Measurements from ENCODE around the gene CFAP70.

CFAP70 gene

GRCh38 chr10:73225518-73225917, 133.1 kb downstream of the CFAP70 start:
- Histone ChIP-seq H3K27me3 (ENCODE audit: insufficient read depth, low read length) (no peaks in the 10 kb centered on the region), H3K4me3 (ENCODE audit: low read depth, low read length, poor library complexity, severe bottlenecking) (no peak overlapping the region), H3K9me2 (ENCODE audit: low read depth, low read length) (no peaks in the 10 kb centered on the region), H3F3A (ENCODE audit: insufficient read depth, low read length) (no peaks in the 10 kb centered on the region), H3K27ac (ENCODE audit: low read depth, low read length, poor library complexity, severe bottlenecking) (no peak overlapping the region), H2AFZ (ENCODE audit: low read length) (no peak overlapping the region), H3K9ac (ENCODE audit: low read length) (no peak overlapping the region), H4K20me1 (ENCODE audit: insufficient read depth, low read length) (no peaks in the 10 kb centered on the region), H3K9me3 (ENCODE audit: low read length) (no peaks in the 10 kb centered on the region), H3K79me2 (ENCODE audit: insufficient read depth, low read length) (no peaks in the 10 kb centered on the region), H3K4me1 (ENCODE audit: insufficient read depth, low read length, severe bottlenecking) (no peaks in the 10 kb centered on the region), H3K36me3 (ENCODE audit: insufficient read depth, low read length) (no peaks in the 10 kb centered on the region), H3K4me2 (ENCODE audit: low read length) (no peak overlapping the region)
- TF ChIP-seq, protein P1, sequence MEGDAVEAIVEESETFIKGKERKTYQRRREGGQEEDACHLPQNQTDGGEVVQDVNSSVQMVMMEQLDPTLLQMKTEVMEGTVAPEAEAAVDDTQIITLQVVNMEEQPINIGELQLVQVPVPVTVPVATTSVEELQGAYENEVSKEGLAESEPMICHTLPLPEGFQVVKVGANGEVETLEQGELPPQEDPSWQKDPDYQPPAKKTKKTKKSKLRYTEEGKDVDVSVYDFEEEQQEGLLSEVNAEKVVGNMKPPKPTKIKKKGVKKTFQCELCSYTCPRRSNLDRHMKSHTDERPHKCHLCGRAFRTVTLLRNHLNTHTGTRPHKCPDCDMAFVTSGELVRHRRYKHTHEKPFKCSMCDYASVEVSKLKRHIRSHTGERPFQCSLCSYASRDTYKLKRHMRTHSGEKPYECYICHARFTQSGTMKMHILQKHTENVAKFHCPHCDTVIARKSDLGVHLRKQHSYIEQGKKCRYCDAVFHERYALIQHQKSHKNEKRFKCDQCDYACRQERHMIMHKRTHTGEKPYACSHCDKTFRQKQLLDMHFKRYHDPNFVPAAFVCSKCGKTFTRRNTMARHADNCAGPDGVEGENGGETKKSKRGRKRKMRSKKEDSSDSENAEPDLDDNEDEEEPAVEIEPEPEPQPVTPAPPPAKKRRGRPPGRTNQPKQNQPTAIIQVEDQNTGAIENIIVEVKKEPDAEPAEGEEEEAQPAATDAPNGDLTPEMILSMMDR (IDR thresholded peaks at IDR 0.05; ENCODE audit: low read length), result no peak
- no peak for TF ChIP-seq EZH2 (IDR thresholded peaks at IDR 0.05; ENCODE audit: borderline replicate concordance, low read length)

DNA sequence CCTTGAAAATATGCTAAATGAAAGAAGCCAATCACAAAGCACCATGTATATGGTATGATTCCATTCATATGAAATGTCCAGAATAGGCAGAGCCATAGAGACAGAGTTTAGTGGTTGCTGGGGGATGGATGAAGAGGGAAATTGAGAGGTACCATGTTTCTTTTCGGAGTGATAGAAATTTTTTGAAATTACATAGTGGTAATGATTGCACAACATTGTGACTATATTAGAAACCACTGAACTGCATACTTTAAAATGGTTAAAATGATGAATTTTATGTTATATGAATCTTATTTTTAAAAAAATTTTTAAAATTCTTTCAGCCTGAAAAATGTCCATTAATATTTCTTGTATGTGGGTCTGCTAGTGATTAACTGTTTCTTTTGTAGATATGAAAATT, 137.7 kb downstream of the CFAP70 start:
- Histone ChIP-seq H3K9ac (ENCODE audit: low read length) (no peak overlapping the region), H3K4me1 (ENCODE audit: insufficient read depth, low read length, severe bottlenecking) (no peaks in the 10 kb centered on the region), H2AFZ (ENCODE audit: low read length) (no peak overlapping the region), H3K36me3 (ENCODE audit: insufficient read depth, low read length) (peaks cover 7% of the 10 kb centered on the region), H3K27ac (ENCODE audit: low read depth, low read length, poor library complexity, severe bottlenecking) (no peak overlapping the region), H3K9me3 (ENCODE audit: low read length) (no peaks in the 10 kb centered on the region), H3K4me2 (ENCODE audit: low read length) (no peak overlapping the region), H4K20me1 (ENCODE audit: insufficient read depth, low read length) (no peaks in the 10 kb centered on the region), H3K4me3 (ENCODE audit: low read depth, low read length, poor library complexity, severe bottlenecking) (no peak overlapping the region), H3F3A (ENCODE audit: insufficient read depth, low read length) (no peaks in the 10 kb centered on the region), H3K27me3 (ENCODE audit: insufficient read depth, low read length) (no peaks in the 10 kb centered on the region), H3K79me2 (ENCODE audit: insufficient read depth, low read length) (no peaks in the 10 kb centered on the region), H3K9me2 (ENCODE audit: low read depth, low read length) (no peaks in the 10 kb centered on the region)
- TF ChIP-seq, protein P1 (IDR thresholded peaks at IDR 0.05; ENCODE audit: low read length), result no peak
- no peak for TF ChIP-seq EZH2 (IDR thresholded peaks at IDR 0.05; ENCODE audit: borderline replicate concordance, low read length)

DNA sequence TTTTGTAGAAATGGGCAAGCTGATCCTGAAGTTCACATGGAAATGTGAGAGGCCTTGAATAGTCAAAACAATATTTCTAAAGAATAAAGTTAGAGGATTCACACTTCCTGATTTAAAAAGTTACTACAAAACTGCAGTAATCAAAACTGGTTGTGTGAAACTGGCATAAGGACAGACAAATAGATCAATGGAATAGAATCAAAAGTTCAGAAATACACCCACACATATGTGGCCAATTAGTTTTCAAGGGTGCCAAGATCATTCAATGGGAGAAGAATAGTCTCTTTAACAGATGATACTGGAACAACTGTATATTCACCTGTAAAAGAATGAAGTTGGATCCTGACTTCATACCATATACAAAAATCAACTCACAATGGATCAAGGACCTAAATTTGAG, 139.3 kb downstream of the CFAP70 start:
- H2AFZ ChIP-seq (ENCODE audit: low read length), result no peak overlapping the region
- H3K27me3 ChIP-seq (ENCODE audit: insufficient read depth, low read length), result no peaks in the 10 kb centered on the region
- no peak overlapping the region for H3K4me2 ChIP-seq (ENCODE audit: low read length)
- TF ChIP-seq EZH2 (IDR thresholded peaks at IDR 0.05; ENCODE audit: borderline replicate concordance, low read length), result no peak
- TF ChIP-seq, protein P1 (IDR thresholded peaks at IDR 0.05; ENCODE audit: low read length), result no peak
- H3K9me3 ChIP-seq (ENCODE audit: low read length), result no peaks in the 10 kb centered on the region
- no peaks in the 10 kb centered on the region for H3K79me2 ChIP-seq (ENCODE audit: insufficient read depth, low read length)
- no peak overlapping the region for H3K4me3 ChIP-seq (ENCODE audit: low read depth, low read length, poor library complexity, severe bottlenecking)
- H3K4me1 ChIP-seq (ENCODE audit: insufficient read depth, low read length, severe bottlenecking), result no peaks in the 10 kb centered on the region
- H4K20me1 ChIP-seq (ENCODE audit: insufficient read depth, low read length), result no peaks in the 10 kb centered on the region
- no peaks in the 10 kb centered on the region for H3K9me2 ChIP-seq (ENCODE audit: low read depth, low read length)
- no peak overlapping the region for H3K27ac ChIP-seq (ENCODE audit: low read depth, low read length, poor library complexity, severe bottlenecking)
- peaks cover 7% of the 10 kb centered on the region for H3K36me3 ChIP-seq (ENCODE audit: insufficient read depth, low read length)
- no peak overlapping the region for H3K9ac ChIP-seq (ENCODE audit: low read length)
- H3F3A ChIP-seq (ENCODE audit: insufficient read depth, low read length), result no peaks in the 10 kb centered on the region
